Thoracic aorta (tissue), 2 donors: ENCODE data around the gene NUTM1. TPM values are rescaled to one million over a fixed set of nuclear protein-coding genes. Genes with fewer than 3 reads are reported as not detected.
"Not testable (repeated sequence)": the region's sequence is repeated elsewhere in the genome, so short reads cannot be mapped to it uniquely, and the experiment has no call there.

Experiments
- ATAC-seq: fragments of 150-250 bp; one replicate; pipeline ENCODE4 v1.8.0; 2017; ENCODE audit warnings: low read depth; ENCODE audit not compliant: insufficient number of reproducible peaks, low FRiP score
- DNase-seq: peaks from one replicate; pipeline ENCODE4 v3.0.0-alpha.2; 2020; ENCODE audit warnings: low spot score
- H3K27ac ChIP-seq, 2 donors: fragments of 200-600 bp; sonication (generic); 1 replicate in 1 of 2; 2 replicates in 1 of 2; pipeline ENCODE4 v1.5.1; 2016; ENCODE audit warnings: mild to moderate bottlenecking in 2 of 2, moderate library complexity in 2 of 2
- H3K27me3 ChIP-seq: fragments of 200-600 bp; sonication (generic); replicated peaks from 2 replicates; pipeline ENCODE4 v1.6.0; 2016; ENCODE audit warnings: mild to moderate bottlenecking; ENCODE audit not compliant: insufficient read depth
- H3K36me3 ChIP-seq: fragments of 200-600 bp; sonication (generic); one replicate; pipeline ENCODE4 v1.5.1; 2016
- H3K4me1 ChIP-seq, 2 donors: fragments of 200-600 bp; sonication (generic); 1 replicate in 1 of 2; 2 replicates in 1 of 2; pipeline versions ENCODE4 v1.5.1 to v1.6.0; 2016; ENCODE audit warnings: low read depth in 2 of 2, mild to moderate bottlenecking in 1 of 2; ENCODE audit not compliant: control insufficient read depth in 1 of 2
- H3K4me3 ChIP-seq: fragments of 200-600 bp; sonication (generic); 2 replicates; pipeline ENCODE4 v1.5.1; 2016; ENCODE audit warnings: mild to moderate bottlenecking
- H3K9me3 ChIP-seq: fragments of 200-600 bp; sonication (generic); 2 replicates; pipeline ENCODE4 v1.5.1; 2016
- CTCF ChIP-seq: fragments of 200-600 bp; sonication (generic); IDR thresholded peaks from one replicate; pipeline ENCODE4 v1.5.1; 2019; ENCODE audit warnings: antibody characterized with exemption
- total RNA-seq, 2 donors: library from RNA; depleted of rRNA; stranded (reverse); fragments of >200 nt; gene quantifications; one replicate each; pipeline versions ENCODE4 v1.1.0 to v1.2.3, GENCODE V29; 2016

The NUTM1 gene
- total RNA-seq, 2 donors from 2014 or later: not detected

DNA sequence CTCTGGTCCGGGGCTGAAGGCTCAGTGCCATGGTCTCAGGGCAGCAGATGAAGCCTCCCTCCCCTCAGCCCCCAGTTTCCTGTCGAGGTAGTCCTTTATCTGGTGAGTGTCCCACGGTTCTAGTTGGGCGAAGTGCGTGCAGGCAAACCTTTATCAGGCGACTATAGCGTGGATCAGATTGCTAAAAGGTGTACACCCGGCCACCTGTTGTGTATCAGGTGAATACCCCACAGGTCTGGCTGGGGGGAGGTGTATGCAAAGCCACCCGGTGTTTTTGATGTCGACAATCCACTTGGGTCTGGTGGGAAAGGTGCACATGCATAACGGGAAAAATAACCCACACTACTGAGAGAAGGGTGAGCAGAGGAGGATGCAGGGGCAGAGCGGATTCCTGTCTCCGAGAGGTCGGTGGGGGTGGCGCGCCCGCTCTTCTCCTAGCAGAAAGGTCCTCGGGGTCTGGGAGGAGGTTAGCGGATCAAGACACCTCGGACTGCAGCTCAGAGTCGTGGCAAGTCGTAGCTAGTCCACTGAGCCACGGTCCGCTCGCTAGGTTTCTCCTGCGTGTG, 6.0 kb upstream of the NUTM1 start:
- Histone ChIP-seq H3K9me3 (no peaks in the 10 kb centered on the region), H3K27me3 (no peaks in the 10 kb centered on the region), H3K4me3 (peak overlapping the region; percentile 78), H3K27ac (peak overlapping the region; percentile 85 to 91), H3K4me1 (peaks cover 29 to 64% of the 10 kb centered on the region in 2 donors), H3K36me3 (peaks cover 7% of the 10 kb centered on the region)
- ATAC-seq (no peak), DNase-seq (no peak)
- no peak for TF ChIP-seq CTCF

- Histone ChIP-seq H3K4me1 (peaks cover 30 to 60% of the 10 kb centered on the region in 2 donors), H3K9me3 (no peaks in the 10 kb centered on the region), H3K36me3 (peaks cover 7% of the 10 kb centered on the region), H3K27ac (peak within 1 kb of the TSS; percentile 85 to 91), H3K4me3 (peak within 1 kb of the TSS; percentile 78), H3K27me3 (no peaks in the 10 kb centered on the region)
- peak; percentile 67 for DNase-seq
- TF ChIP-seq CTCF: no peak
- ATAC-seq: peak; percentile 87
Observed at GRCh38 chr15:34337557-34338306, 5.4 kb upstream of the NUTM1 start, which contains the start of gene SLC12A6. Gene SLC12A6 (minus strand): TSS chr15:34337781. CDS start chr15:34336680, 1,101 bp downstream.

DNA sequence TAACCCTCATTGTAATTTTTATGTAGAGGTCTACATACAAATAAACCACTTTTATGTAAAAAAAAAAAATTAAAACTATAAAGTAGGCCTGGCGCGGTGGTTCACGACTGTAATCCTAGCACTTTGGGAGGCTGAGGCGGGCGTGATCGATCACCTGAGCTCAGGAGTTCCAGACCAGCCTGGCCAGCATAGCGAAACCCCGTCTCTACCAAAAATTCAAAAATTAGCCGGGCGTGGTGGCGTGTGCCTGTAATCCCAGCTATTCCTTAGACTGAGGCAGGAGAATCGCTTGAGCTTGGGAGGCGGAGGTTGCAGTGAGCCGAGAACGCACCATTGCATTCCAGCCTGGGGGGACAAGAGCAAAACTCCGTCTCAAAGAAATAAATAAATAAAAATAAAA, 4.8 kb upstream of the NUTM1 start:
- ATAC-seq (no peak), DNase-seq (no peak)
- TF ChIP-seq CTCF: no peak
- Histone ChIP-seq H3K9me3 (no peaks in the 10 kb centered on the region), H3K36me3 (peaks cover 7% of the 10 kb centered on the region), H3K4me3 (peak overlapping the region; percentile 78), H3K27me3 (no peaks in the 10 kb centered on the region), H3K27ac (peak overlapping the region; percentile 85 to 91), H3K4me1 (peaks cover 30 to 55% of the 10 kb centered on the region in 2 donors)

GRCh38 chr15:34339946-34340345, 3.2 kb upstream of the NUTM1 start:
- Histone ChIP-seq H3K4me1 (peaks cover 18 to 39% of the 10 kb centered on the region in 2 donors), H3K4me3 (no peak overlapping the region), H3K36me3 (peaks cover 7% of the 10 kb centered on the region), H3K27ac (no peak overlapping the region), H3K27me3 (no peaks in the 10 kb centered on the region), H3K9me3 (no peaks in the 10 kb centered on the region)
- DNase-seq: no peak
- TF ChIP-seq CTCF: no peak
- no peak for ATAC-seq

DNA sequence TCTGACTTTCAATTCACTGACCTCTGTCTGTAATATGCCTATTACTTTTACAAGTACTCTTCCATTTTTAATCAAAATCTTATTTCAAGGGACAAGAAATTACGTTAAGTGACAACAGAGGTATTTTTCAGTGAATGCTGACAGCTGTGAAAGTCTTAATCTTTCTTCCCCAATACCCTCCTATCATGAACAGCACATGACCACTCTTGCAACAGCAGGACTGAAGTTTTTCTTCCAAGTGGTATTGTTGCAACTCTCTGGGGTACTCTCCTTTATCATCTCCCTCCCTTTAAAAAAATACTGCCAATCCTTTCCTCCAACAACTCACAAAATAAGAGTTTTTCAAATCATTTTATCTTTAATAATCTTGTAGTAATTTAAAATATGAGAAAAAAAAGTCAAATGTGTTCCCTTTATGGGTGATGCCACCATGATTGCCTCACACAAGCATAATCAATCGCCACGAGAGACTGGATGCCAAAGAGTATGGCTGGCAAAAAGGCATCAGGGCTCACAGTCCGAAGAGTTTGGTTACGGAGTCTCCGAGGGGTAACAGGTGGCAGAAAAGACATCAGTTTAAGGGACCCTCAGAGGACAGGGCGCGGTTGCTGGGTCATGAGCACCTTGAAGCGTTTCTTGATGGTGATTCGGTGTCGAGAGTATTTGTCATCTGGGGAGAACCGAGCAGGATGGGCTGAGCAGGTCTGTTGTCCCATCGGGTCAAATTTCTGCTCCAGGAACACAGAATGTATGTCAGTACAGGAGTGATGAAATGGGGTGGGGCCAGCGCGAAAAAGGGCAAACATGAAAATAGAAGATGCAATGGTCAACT, 1.5 kb upstream of the NUTM1 start:
- ATAC-seq (no peak), DNase-seq (no peak)
- Histone ChIP-seq H3K27ac (no peak overlapping the region), H3K4me1 (peaks cover 12 to 23% of the 10 kb centered on the region in 2 donors), H3K9me3 (no peaks in the 10 kb centered on the region), H3K27me3 (no peaks in the 10 kb centered on the region), H3K36me3 (peaks cover 7% of the 10 kb centered on the region), H3K4me3 (peak overlapping the region; percentile 82)
- no peak for TF ChIP-seq CTCF

- H3K9me3 ChIP-seq, DNase-seq, H3K27me3 ChIP-seq, H3K36me3 ChIP-seq, ATAC-seq: not testable (repeated sequence)
- peak overlapping the region; percentile 84 to 88 for H3K27ac ChIP-seq
- peaks cover 10 to 18% of the 10 kb centered on the region in 2 donors for H3K4me1 ChIP-seq
- peak overlapping the region; percentile 82 for H3K4me3 ChIP-seq
Observed at GRCh38 chr15:34342213-34342736, 840 bp upstream of the NUTM1 start.
